GM12878 (cell line): Measurements from ENCODE around the gene C21orf91. TPM values are rescaled to one million over a fixed set of nuclear protein-coding genes. Genes with fewer than 3 reads are reported as not detected.

Source experiments
- ATAC-seq: fragments of 200-7000 bp; cut with Tn5 transposase; 3 replicates; pipeline ENCODE4 v1.9.1; 2020; ENCODE audit warnings: mild to moderate bottlenecking, moderate library complexity
- BruUV-seq: library from RNA; stranded (reverse); fragments of 400-500 nt; replicated peaks from 2 replicates; lab custom pipeline; 2021; lab: Mats Ljungman, UMichigan
- CTCF ChIA-PET: fragments of 300-600 bp; sonication (Branson Sonifier 250); formaldehyde crosslinking; extraction: SDS; loops from one replicate; lab custom pipeline; 2021; ENCODE audit warnings: inconsistent platforms; lab: Yijun Ruan, JAX
- POLR2A ChIA-PET: fragments of 350-600 bp; formaldehyde crosslinking; extraction: SDS; loops from one replicate; lab custom pipeline; 2021; ENCODE audit warnings: inconsistent platforms; lab: Charles Lee
- RAD21 ChIA-PET: fragments of 300-600 bp; sonication (Branson Sonifier 250); formaldehyde crosslinking; loops from one replicate; lab custom pipeline; 2023; ENCODE audit warnings: antibody characterized with exemption; ENCODE audit not compliant: unreplicated experiment; lab: Charles Lee
- SMC1A ChIA-PET: fragments of 300-600 bp; sonication (Branson Sonifier 250); formaldehyde crosslinking; loops from one replicate; lab custom pipeline; 2023; ENCODE audit not compliant: unreplicated experiment, uncharacterized antibody; lab: Charles Lee
- DNase-seq: peaks from one replicate; pipeline ENCODE4 v3.0.0-alpha.2; 2011; ENCODE audit warnings: low read depth, low spot score
- FAIRE-seq: peaks from 3 replicates; lab custom pipeline; 2011; peaks lifted over from hg19 to GRCh38; lab: Jason Lieb, UNC
- H2AFZ ChIP-seq: 2 replicates; pipeline ENCODE4 v1.6.0; 2011; ENCODE audit warnings: low read depth, low read length, control low read depth; ENCODE audit not compliant: control insufficient read depth
- H3K27ac ChIP-seq: 2 replicates; pipeline ENCODE4 v1.5.1; 2011; ENCODE audit warnings: control low read depth; ENCODE audit not compliant: control insufficient read depth, insufficient read depth
- H3K27me3 ChIP-seq, 2 experiments: replicated peaks in 1 of 2; 2 replicates each; pipeline versions ENCODE4 v1.6.0 to v1.6.1; 2011; ENCODE audit warnings: low read length in 1 of 2; ENCODE audit not compliant: control insufficient read depth in 2 of 2, insufficient read depth in 2 of 2
- H3K36me3 ChIP-seq, 2 experiments: 2 replicates each; pipeline ENCODE4 v1.5.1; 2011; ENCODE audit warnings: low read length in 1 of 2; ENCODE audit not compliant: control insufficient read depth in 2 of 2, insufficient read depth in 2 of 2
- H3K4me1 ChIP-seq: 2 replicates; pipeline ENCODE4 v1.6.1; 2011; ENCODE audit warnings: mild to moderate bottlenecking, low read length, moderate library complexity, mixed read lengths; ENCODE audit not compliant: control insufficient read depth, insufficient read depth
- H3K4me2 ChIP-seq: 2 replicates; pipeline ENCODE4 v1.6.0; 2011; ENCODE audit warnings: control low read depth; ENCODE audit not compliant: control insufficient read depth, insufficient read depth
- H3K4me3 ChIP-seq: fragments of 200-600 bp; sonication (generic); 2 replicates; pipeline ENCODE4 v1.5.1; 2016
- H3K79me2 ChIP-seq: 2 replicates; pipeline ENCODE4 v1.6.0; 2011; ENCODE audit warnings: low read length; ENCODE audit not compliant: control insufficient read depth, insufficient read depth
- H3K9ac ChIP-seq: 2 replicates; pipeline ENCODE4 v1.8.0; 2011; ENCODE audit warnings: low read length, control low read depth, mixed read lengths; ENCODE audit not compliant: control insufficient read depth, insufficient read depth
- H3K9me3 ChIP-seq: replicated peaks from 3 replicates; pipeline ENCODE4 v1.5.1; 2011; ENCODE audit warnings: mild to moderate bottlenecking, low read length; ENCODE audit not compliant: control insufficient read depth, insufficient read depth
- H4K20me1 ChIP-seq: 2 replicates; pipeline ENCODE4 v1.6.0; 2011; ENCODE audit not compliant: control insufficient read depth, insufficient read depth
- BMI1 ChIP-seq: fragments of 450-650 bp; IDR thresholded peaks from 2 replicates; pipeline ENCODE4 v1.6.1; 2016; ENCODE audit warnings: mild to moderate bottlenecking, moderate library complexity, borderline replicate concordance
- WGBS: methylation state at CpG from one replicate; pipeline ENCODE4 v1.1.6; 2016; ENCODE audit warnings: low lambda C conversion rate; ENCODE audit not compliant: insufficient replicate concordance, insufficient coverage; ENCODE audit errors: missing lambda C conversion rate; 5-methylcytosine and 5-hydroxymethylcytosine counted together
- in situ Hi-C: fragments of 300-500 bp; cut with MboI; formaldehyde crosslinking; loops from 9 replicates; pipeline ENCODE4 v1.14.3; 2018; ENCODE audit warnings: mixed read lengths
- intact Hi-C: fragments of 100-400 bp; cut with micrococcal nuclease; formaldehyde crosslinking; loops from one replicate; pipeline ENCODE4 v1.14.2; 2022; ENCODE audit not compliant: unreplicated experiment
- polyA plus RNA-seq, 11 experiments: library from polyadenylated mRNA; depleted of rRNA in 4 of 11; unstranded in 6 of 11; stranded (reverse) in 5 of 11; fragments of >200 nt; fragmentation: Nextera tagmentation in 4 of 11; fragmentation: Illumina TruSeq in 1 of 11; extraction: Ambion mirVana in 4 of 11; extraction: Trizol in 1 of 11; gene quantifications; 1 replicate in 1 of 11; 2 replicates in 10 of 11; pipeline versions ENCODE4 v1.2.1 to v1.2.3, GENCODE V29; 2011 to 2016; ENCODE audit warnings: inconsistent platforms in 2 of 11, missing spikeins in 2 of 11, low read depth in 1 of 11
- total RNA-seq, 4 experiments: library from RNA; depleted of rRNA in 3 of 4; stranded (reverse); fragments of >200 nt in 3 of 4; fragmentation: Illumina TruSeq in 1 of 4; extraction: Trizol in 1 of 4; gene quantifications; 2 replicates each; pipeline versions ENCODE4 v1.2.1 to v1.2.3, GENCODE V29; 2013 to 2021
- TF ChIP-seq, protein P1 (sequence below): fragments of 450-650 bp; formaldehyde crosslinking; IDR thresholded peaks from 2 replicates; pipeline ENCODE4 v1.4.0; 2020; ENCODE audit warnings: mild to moderate bottlenecking, moderate library complexity

Gene C21orf91
- total and polyA plus RNA-seq, 10 of the 15 experiments (the other 5 are each of a cell fraction or from before 2014, with no cell fraction given), result 9.3 to 40.3 (median 29.8) TPM

DNA sequence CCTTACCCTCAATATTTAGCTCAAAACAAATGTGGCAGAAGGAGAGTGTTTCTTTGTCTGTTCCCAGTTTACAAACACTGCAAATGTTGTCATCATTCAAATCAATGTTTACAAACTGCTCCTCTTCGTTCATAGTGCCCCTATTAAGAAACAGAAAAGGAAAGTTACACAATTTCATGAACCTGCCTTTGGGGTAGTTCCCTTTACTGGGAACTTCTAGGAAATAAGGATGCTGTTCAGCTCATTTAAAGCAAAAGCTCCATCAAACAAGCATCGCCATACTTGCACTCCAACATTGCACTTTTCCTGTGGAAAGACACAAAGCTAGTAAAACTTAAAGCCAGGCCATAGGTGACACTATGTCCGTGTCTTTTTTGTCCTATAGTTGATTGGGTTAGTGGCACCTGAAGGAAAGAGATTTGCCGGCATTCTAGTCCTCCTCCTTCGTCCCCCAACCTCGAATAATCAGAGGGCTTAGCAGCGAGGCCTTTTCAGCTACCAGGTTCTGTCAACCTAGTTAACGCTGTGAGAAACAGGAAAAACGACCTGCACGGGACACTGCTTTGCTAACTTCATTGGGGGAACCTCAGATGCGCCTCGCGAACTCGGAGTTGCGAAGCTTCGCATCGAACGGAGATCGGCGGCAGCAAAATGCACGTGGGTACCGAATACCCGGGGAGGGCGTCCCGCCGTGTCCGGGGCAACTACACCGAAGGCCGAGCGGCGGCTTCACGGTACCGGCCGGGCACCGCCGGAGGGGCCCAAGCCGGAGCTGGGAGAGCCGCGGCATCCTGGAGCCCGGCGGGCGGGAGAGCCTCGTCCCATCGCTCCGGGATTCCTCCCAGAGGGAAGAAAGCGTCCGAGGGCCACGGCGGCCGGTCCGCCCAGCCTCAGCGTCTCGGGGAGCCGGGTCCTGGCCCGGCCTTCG, 706 bp downstream of the C21orf91 start (continued):
- TF ChIP-seq, protein P1, sequence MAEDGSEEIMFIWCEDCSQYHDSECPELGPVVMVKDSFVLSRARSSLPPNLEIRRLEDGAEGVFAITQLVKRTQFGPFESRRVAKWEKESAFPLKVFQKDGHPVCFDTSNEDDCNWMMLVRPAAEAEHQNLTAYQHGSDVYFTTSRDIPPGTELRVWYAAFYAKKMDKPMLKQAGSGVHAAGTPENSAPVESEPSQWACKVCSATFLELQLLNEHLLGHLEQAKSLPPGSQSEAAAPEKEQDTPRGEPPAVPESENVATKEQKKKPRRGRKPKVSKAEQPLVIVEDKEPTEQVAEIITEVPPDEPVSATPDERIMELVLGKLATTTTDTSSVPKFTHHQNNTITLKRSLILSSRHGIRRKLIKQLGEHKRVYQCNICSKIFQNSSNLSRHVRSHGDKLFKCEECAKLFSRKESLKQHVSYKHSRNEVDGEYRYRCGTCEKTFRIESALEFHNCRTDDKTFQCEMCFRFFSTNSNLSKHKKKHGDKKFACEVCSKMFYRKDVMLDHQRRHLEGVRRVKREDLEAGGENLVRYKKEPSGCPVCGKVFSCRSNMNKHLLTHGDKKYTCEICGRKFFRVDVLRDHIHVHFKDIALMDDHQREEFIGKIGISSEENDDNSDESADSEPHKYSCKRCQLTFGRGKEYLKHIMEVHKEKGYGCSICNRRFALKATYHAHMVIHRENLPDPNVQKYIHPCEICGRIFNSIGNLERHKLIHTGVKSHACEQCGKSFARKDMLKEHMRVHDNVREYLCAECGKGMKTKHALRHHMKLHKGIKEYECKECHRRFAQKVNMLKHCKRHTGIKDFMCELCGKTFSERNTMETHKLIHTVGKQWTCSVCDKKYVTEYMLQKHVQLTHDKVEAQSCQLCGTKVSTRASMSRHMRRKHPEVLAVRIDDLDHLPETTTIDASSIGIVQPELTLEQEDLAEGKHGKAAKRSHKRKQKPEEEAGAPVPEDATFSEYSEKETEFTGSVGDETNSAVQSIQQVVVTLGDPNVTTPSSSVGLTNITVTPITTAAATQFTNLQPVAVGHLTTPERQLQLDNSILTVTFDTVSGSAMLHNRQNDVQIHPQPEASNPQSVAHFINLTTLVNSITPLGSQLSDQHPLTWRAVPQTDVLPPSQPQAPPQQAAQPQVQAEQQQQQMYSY (CRISPR knock-in tag), result no peak

DNA sequence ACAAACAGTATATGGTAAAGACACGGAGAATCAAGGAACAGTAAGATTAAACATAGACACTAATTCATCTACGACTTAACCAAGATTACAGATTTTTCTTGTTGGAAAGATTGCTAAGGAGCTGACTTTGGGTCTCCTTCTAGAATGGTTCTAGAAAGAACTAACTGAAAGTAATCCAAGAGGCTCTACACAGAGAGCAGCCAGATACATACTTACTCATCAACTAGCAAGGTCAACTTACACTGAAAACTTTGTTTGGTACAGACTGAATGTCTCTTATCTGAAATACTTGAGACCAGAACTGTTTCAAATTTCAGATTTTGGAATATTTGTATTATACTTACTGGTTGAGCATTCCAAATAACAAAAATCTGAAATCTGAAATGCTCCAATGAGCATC, 5.8 kb downstream of the C21orf91 start:
- TF ChIP-seq BMI1, result no peak
- in situ Hi-C loops, result no loop called here
- CTCF ChIA-PET, result interaction anchor here (0.7 to 1.5 kb wide), 9 partner anchors 9 to 348 kb away, joined by 3 to 4 read pairs (median 3); no protein-coding TSS in a partner anchor
- FAIRE-seq (no peak), ATAC-seq (no peak), DNase-seq (no peak)
- Histone ChIP-seq H3K4me3 (0 out of 2 replicates have a peak overlapping the region, but pooled peaks have one; percentile 2), H3K9ac (no peak overlapping the region), H4K20me1 (no peaks in the 10 kb centered on the region), H3K27ac (no peak overlapping the region), H2AFZ (no peak overlapping the region), H3K36me3 (peaks cover 6 to 43% of the 10 kb centered on the region in 2 experiments), H3K4me1 (peaks cover 7% of the 10 kb centered on the region; the same call in 1 of the 2 replicates), H3K79me2 (peaks cover 61% of the 10 kb centered on the region), H3K27me3 (no peaks in the 10 kb centered on the region), H3K4me2 (no peak overlapping the region), H3K9me3 (peaks cover 26% of the 10 kb centered on the region)
- POLR2A ChIA-PET, result no interaction called here
- SMC1A ChIA-PET, result interaction anchor here (0.6 to 3.0 kb wide), 10 partner anchors 9 to 1573 kb away, joined by 3 to 23 read pairs (median 4); no protein-coding TSS in a partner anchor
- RAD21 ChIA-PET, result interaction anchor here (0.9 to 1.6 kb wide), 7 partner anchors 15 to 71 kb away, joined by 3 to 5 read pairs (median 4); no protein-coding TSS in a partner anchor
- 98% methylated on average over 2 of the region's 2 CpGs for WGBS
- no TSS peak for BruUV-seq
- intact Hi-C loops, result loop anchor here (10.0 kb wide), 1 partner anchor 199 kb away; the partner anchor contains the start of gene BTG3
